Colonic mucosa (tissue), 4 donors: ENCODE data around the gene SLC9A9. TPM values are rescaled to one million over a fixed set of nuclear protein-coding genes. Genes with fewer than 3 reads are reported as not detected.
A peak's percentile ranks its signal among the peaks of the same experiment; 100 is the strongest.

Source experiments
- DNase-seq: peaks from one replicate; pipeline ENCODE4 v3.0.0-alpha.2; 2020
- H3K27ac ChIP-seq: fragments of 200-600 bp; one replicate; pipeline ENCODE4 v1.8.0; 2021
- H3K27me3 ChIP-seq: fragments of 200-600 bp; one replicate; pipeline ENCODE4 v1.8.0; 2021
- H3K36me3 ChIP-seq: fragments of 200-600 bp; one replicate; pipeline ENCODE4 v1.8.0; 2021
- H3K4me1 ChIP-seq: fragments of 200-600 bp; one replicate; pipeline ENCODE4 v1.8.0; 2021; ENCODE audit warnings: mild to moderate bottlenecking
- H3K4me3 ChIP-seq: fragments of 200-600 bp; one replicate; pipeline ENCODE4 v1.8.0; 2021
- H3K9ac ChIP-seq, 2 donors: one replicate each; pipeline ENCODE4 v1.7.0; 2013; ENCODE audit warnings: control low read depth in 2 of 2, low read depth in 2 of 2, low read length in 2 of 2
- H3K9me3 ChIP-seq: fragments of 200-600 bp; one replicate; pipeline ENCODE4 v1.8.0; 2021
- CTCF ChIP-seq: fragments of 200-600 bp; IDR thresholded peaks from one replicate; pipeline ENCODE4 v1.8.0; 2022; ENCODE audit warnings: antibody characterized with exemption, mild to moderate bottlenecking
- intact Hi-C: fragments of 100-400 bp; cut with DNase I; formaldehyde crosslinking; loops from one replicate; pipeline ENCODE4 v1.14.1; 2022
- total RNA-seq, 2 donors: library from RNA; stranded (reverse); fragmentation: NEBNext Ultra II Directional in 1 of 2; extraction: Animal tissue kit (Norgen Biotek cat#: 25700) in 1 of 2; gene quantifications; one replicate each; pipeline ENCODE4 v1.2.1, GENCODE V29; 2021
- donor health status: healthy.
- donor health status: DM: no; HTN: no; CAD: no.
- donor health status: DM: no; HTN: no; CAD: no.

Gene SLC9A9
- total RNA-seq, 2 donors from 2014 or later = 2.5 to 6.5 TPM

- H3K27ac ChIP-seq = no peak overlapping the region
- TF ChIP-seq CTCF = no peak
- intact Hi-C loops = no loop called here
- DNase-seq = no peak
- H3K27me3 ChIP-seq = no peaks in the 10 kb centered on the region
- no peak overlapping the region for H3K9ac ChIP-seq
- peaks cover 4% of the 10 kb centered on the region for H3K4me1 ChIP-seq
- no peaks in the 10 kb centered on the region for H3K9me3 ChIP-seq
- H3K36me3 ChIP-seq = no peaks in the 10 kb centered on the region
- no peak overlapping the region for H3K4me3 ChIP-seq
Observed at GRCh38 chr3:143595456-143596077, 252.7 kb downstream of the SLC9A9 start.

- Histone ChIP-seq H3K9me3 (no peaks in the 10 kb centered on the region), H3K4me3 (no peak overlapping the region), H3K27ac (no peak overlapping the region), H3K36me3 (no peaks in the 10 kb centered on the region), H3K9ac (no peak overlapping the region), H3K27me3 (no peaks in the 10 kb centered on the region), H3K4me1 (peaks cover 4% of the 10 kb centered on the region)
- peak; percentile 76 for DNase-seq
- TF ChIP-seq CTCF = no peak
- intact Hi-C loops = no loop called here
Observed at GRCh38 chr3:143594206-143594605, 254.1 kb downstream of the SLC9A9 start.

- intact Hi-C loops = no loop called here
- Histone ChIP-seq H3K9me3 (no peaks in the 10 kb centered on the region), H3K27me3 (no peaks in the 10 kb centered on the region), H3K4me1 (peaks cover 4% of the 10 kb centered on the region), H3K36me3 (no peaks in the 10 kb centered on the region), H3K4me3 (no peak overlapping the region), H3K9ac (no peak overlapping the region), H3K27ac (no peak overlapping the region)
- no peak for TF ChIP-seq CTCF
- DNase-seq = no peak
Observed at GRCh38 chr3:143590660-143591059, 257.6 kb downstream of the SLC9A9 start.

- H3K9ac ChIP-seq = no peak overlapping the region
- H3K4me3 ChIP-seq = no peak overlapping the region
- H3K4me1 ChIP-seq = no peaks in the 10 kb centered on the region
- no peak overlapping the region for H3K27ac ChIP-seq
- H3K36me3 ChIP-seq = no peaks in the 10 kb centered on the region
- intact Hi-C loops = no loop called here
- no peaks in the 10 kb centered on the region for H3K27me3 ChIP-seq
- no peaks in the 10 kb centered on the region for H3K9me3 ChIP-seq
- no peak for DNase-seq
- no peak for TF ChIP-seq CTCF
Observed at GRCh38 chr3:143586576-143586975, 261.7 kb downstream of the SLC9A9 start.

GRCh38 chr3:143585720-143586456 is 262.4 kb downstream of the SLC9A9 start:
- no peak for DNase-seq
- Histone ChIP-seq H3K9ac (no peak overlapping the region), H3K27ac (no peak overlapping the region)

More at GRCh38 chr3:143585720-143586456, 262.4 kb downstream of the SLC9A9 start:
- H3K36me3 ChIP-seq = no peaks in the 10 kb centered on the region
- intact Hi-C loops = no loop called here
- TF ChIP-seq CTCF = no peak
- no peaks in the 10 kb centered on the region for H3K4me1 ChIP-seq
- no peaks in the 10 kb centered on the region for H3K27me3 ChIP-seq
- H3K9me3 ChIP-seq = no peaks in the 10 kb centered on the region
- no peak overlapping the region for H3K4me3 ChIP-seq
